ENCODE measurements around the gene GPT2.

DNA sequence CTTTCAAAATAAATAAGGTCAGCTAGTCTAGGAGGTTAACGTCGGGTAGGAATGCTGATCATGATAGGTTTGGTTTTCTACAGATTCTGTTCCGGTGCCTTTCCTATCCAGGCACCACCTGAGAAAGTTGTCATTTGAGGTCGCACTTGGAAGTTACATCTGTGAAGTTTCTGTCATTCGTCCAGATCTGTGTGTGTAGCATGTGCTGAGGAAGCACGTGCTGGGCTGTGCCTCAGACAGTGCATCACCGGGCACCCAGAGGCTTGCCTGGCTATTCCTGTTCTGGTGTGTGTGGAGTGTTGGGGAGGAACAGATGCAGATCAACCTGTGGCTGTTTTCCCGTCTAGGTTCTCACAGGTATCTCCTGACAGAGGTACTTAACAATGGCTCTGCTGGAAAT lies 46.7 kb downstream of the GPT2 start:
- TF ChIP-seq, protein P1, sequence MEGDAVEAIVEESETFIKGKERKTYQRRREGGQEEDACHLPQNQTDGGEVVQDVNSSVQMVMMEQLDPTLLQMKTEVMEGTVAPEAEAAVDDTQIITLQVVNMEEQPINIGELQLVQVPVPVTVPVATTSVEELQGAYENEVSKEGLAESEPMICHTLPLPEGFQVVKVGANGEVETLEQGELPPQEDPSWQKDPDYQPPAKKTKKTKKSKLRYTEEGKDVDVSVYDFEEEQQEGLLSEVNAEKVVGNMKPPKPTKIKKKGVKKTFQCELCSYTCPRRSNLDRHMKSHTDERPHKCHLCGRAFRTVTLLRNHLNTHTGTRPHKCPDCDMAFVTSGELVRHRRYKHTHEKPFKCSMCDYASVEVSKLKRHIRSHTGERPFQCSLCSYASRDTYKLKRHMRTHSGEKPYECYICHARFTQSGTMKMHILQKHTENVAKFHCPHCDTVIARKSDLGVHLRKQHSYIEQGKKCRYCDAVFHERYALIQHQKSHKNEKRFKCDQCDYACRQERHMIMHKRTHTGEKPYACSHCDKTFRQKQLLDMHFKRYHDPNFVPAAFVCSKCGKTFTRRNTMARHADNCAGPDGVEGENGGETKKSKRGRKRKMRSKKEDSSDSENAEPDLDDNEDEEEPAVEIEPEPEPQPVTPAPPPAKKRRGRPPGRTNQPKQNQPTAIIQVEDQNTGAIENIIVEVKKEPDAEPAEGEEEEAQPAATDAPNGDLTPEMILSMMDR (IDR thresholded peaks at IDR 0.05), result no peak
- TF ChIP-seq POLR2A (IDR thresholded peaks at IDR 0.05) (no peak), POLR2AphosphoS5 (IDR thresholded peaks at IDR 0.05) (no peak)
